ENCODE results near the gene C1QTNF6.

C1QTNF6 gene

GRCh38 chr22:37221424-37222333, 33.6 kb upstream of the C1QTNF6 start:
- no peak overlapping the region for H3K27ac ChIP-seq (ENCODE audit: low read depth, low read length)
- H3K4me1 ChIP-seq (ENCODE audit: control insufficient read depth, insufficient read depth, low read length) = 0 out of 2 replicates have a peak, but pooled peaks cover 3% of the 10 kb centered on the region

GRCh38 chr22:37220543-37220981, 32.5 kb upstream of the C1QTNF6 start:
- Histone ChIP-seq H3K9me3 (ENCODE audit: control insufficient read depth, insufficient read depth, low read depth, low read length) (0 out of 2 replicates have a peak, but pooled peaks cover 4% of the 10 kb centered on the region), H3K4me3 (ENCODE audit: low read depth, low read length) (no peak overlapping the region), H3K9ac (ENCODE audit: low read length) (no peak overlapping the region), H3K27me3 (ENCODE audit: control insufficient read depth, insufficient read depth, low read length) (peaks cover 5% of the 10 kb centered on the region; the same call in 1 of the 2 replicates), H3K4me1 (ENCODE audit: control insufficient read depth, insufficient read depth, low read length) (0 out of 2 replicates have a peak, but pooled peaks cover 3% of the 10 kb centered on the region), H3K27ac (ENCODE audit: low read depth, low read length) (no peak overlapping the region), H3K36me3 (ENCODE audit: control insufficient read depth, insufficient read depth, low read length) (no peaks in the 10 kb centered on the region)

More at GRCh38 chr22:37221424-37222333, 33.6 kb upstream of the C1QTNF6 start:
- no peaks in the 10 kb centered on the region for H3K36me3 ChIP-seq (ENCODE audit: control insufficient read depth, insufficient read depth, low read length)
- H3K9ac ChIP-seq (ENCODE audit: low read length) = no peak overlapping the region
- 0 out of 2 replicates have a peak, but pooled peaks cover 4% of the 10 kb centered on the region for H3K9me3 ChIP-seq (ENCODE audit: control insufficient read depth, insufficient read depth, low read depth, low read length)
- H3K4me3 ChIP-seq (ENCODE audit: low read depth, low read length) = no peak overlapping the region
- H3K27me3 ChIP-seq (ENCODE audit: control insufficient read depth, insufficient read depth, low read length) = peaks cover 5% of the 10 kb centered on the region; the same call in 1 of the 2 replicates

GRCh38 chr22:37219533-37219932, 31.5 kb upstream of the C1QTNF6 start:
- H3K9ac ChIP-seq (ENCODE audit: low read length) = no peak overlapping the region
- 0 out of 2 replicates have a peak, but pooled peaks cover 3% of the 10 kb centered on the region for H3K4me1 ChIP-seq (ENCODE audit: control insufficient read depth, insufficient read depth, low read length)
- H3K9me3 ChIP-seq (ENCODE audit: control insufficient read depth, insufficient read depth, low read depth, low read length) = 0 out of 2 replicates have a peak, but pooled peaks cover 4% of the 10 kb centered on the region
- H3K27ac ChIP-seq (ENCODE audit: low read depth, low read length) = no peak overlapping the region
- H3K36me3 ChIP-seq (ENCODE audit: control insufficient read depth, insufficient read depth, low read length) = no peaks in the 10 kb centered on the region
- H3K27me3 ChIP-seq (ENCODE audit: control insufficient read depth, insufficient read depth, low read length) = peaks cover 5% of the 10 kb centered on the region; the same call in 1 of the 2 replicates
- no peak overlapping the region for H3K4me3 ChIP-seq (ENCODE audit: low read depth, low read length)

GRCh38 chr22:37218771-37219411, 30.8 kb upstream of the C1QTNF6 start:
- Histone ChIP-seq H3K36me3 (ENCODE audit: control insufficient read depth, insufficient read depth, low read length) (no peaks in the 10 kb centered on the region), H3K27me3 (ENCODE audit: control insufficient read depth, insufficient read depth, low read length) (peaks cover 5% of the 10 kb centered on the region; the same call in 1 of the 2 replicates), H3K4me3 (ENCODE audit: low read depth, low read length) (no peak overlapping the region), H3K4me1 (ENCODE audit: control insufficient read depth, insufficient read depth, low read length) (0 out of 2 replicates have a peak, but pooled peaks cover 3% of the 10 kb centered on the region), H3K9ac (ENCODE audit: low read length) (no peak overlapping the region), H3K9me3 (ENCODE audit: control insufficient read depth, insufficient read depth, low read depth, low read length) (0 out of 2 replicates have a peak, but pooled peaks cover 4% of the 10 kb centered on the region), H3K27ac (ENCODE audit: low read depth, low read length) (no peak overlapping the region)

- Histone ChIP-seq H3K27ac (ENCODE audit: low read depth, low read length) (no peak overlapping the region), H3K9ac (ENCODE audit: low read length) (no peak overlapping the region), H3K4me3 (ENCODE audit: low read depth, low read length) (no peak overlapping the region), H3K9me3 (ENCODE audit: control insufficient read depth, insufficient read depth, low read depth, low read length) (0 out of 2 replicates have a peak, but pooled peaks cover 4% of the 10 kb centered on the region), H3K4me1 (ENCODE audit: control insufficient read depth, insufficient read depth, low read length) (0 out of 2 replicates have a peak, but pooled peaks cover 3% of the 10 kb centered on the region), H3K27me3 (ENCODE audit: control insufficient read depth, insufficient read depth, low read length) (peaks cover 5% of the 10 kb centered on the region; the same call in 1 of the 2 replicates), H3K36me3 (ENCODE audit: control insufficient read depth, insufficient read depth, low read length) (no peaks in the 10 kb centered on the region)
These were observed 30.3 kb upstream of the C1QTNF6 start for GRCh38 chr22:37218399-37218770.

- H3K36me3 ChIP-seq (ENCODE audit: control insufficient read depth, insufficient read depth, low read length) = no peaks in the 10 kb centered on the region
- H3K9me3 ChIP-seq (ENCODE audit: control insufficient read depth, insufficient read depth, low read depth, low read length) = no peaks in the 10 kb centered on the region
- no peak overlapping the region for H3K27ac ChIP-seq (ENCODE audit: low read depth, low read length)
- H3K4me3 ChIP-seq (ENCODE audit: low read depth, low read length) = no peak overlapping the region
- no peak overlapping the region for H3K9ac ChIP-seq (ENCODE audit: low read length)
- peaks cover 10% of the 10 kb centered on the region for H3K4me1 ChIP-seq (ENCODE audit: control insufficient read depth, insufficient read depth, low read length)
- peaks cover 5% of the 10 kb centered on the region; the same call in 1 of the 2 replicates for H3K27me3 ChIP-seq (ENCODE audit: control insufficient read depth, insufficient read depth, low read length)
These were observed 27.8 kb upstream of the C1QTNF6 start for GRCh38 chr22:37215890-37216289.

- H3K27me3 ChIP-seq (ENCODE audit: control insufficient read depth, insufficient read depth, low read length) = peaks cover 5% of the 10 kb centered on the region; the same call in 1 of the 2 replicates
- H3K36me3 ChIP-seq (ENCODE audit: control insufficient read depth, insufficient read depth, low read length) = no peaks in the 10 kb centered on the region
- peaks cover 8% of the 10 kb centered on the region for H3K4me1 ChIP-seq (ENCODE audit: control insufficient read depth, insufficient read depth, low read length)
- H3K4me3 ChIP-seq (ENCODE audit: low read depth, low read length) = no peak overlapping the region
- no peak overlapping the region for H3K27ac ChIP-seq (ENCODE audit: low read depth, low read length)
- no peak overlapping the region for H3K9ac ChIP-seq (ENCODE audit: low read length)
- no peaks in the 10 kb centered on the region for H3K9me3 ChIP-seq (ENCODE audit: control insufficient read depth, insufficient read depth, low read depth, low read length)
These were observed 26.6 kb upstream of the C1QTNF6 start for GRCh38 chr22:37214731-37215030.

GRCh38 chr22:37213941-37214730, 26.1 kb upstream of the C1QTNF6 start:
- Histone ChIP-seq H3K4me1 (ENCODE audit: control insufficient read depth, insufficient read depth, low read length) (peaks cover 8% of the 10 kb centered on the region), H3K9ac (ENCODE audit: low read length) (no peak overlapping the region), H3K9me3 (ENCODE audit: control insufficient read depth, insufficient read depth, low read depth, low read length) (no peaks in the 10 kb centered on the region), H3K27me3 (ENCODE audit: control insufficient read depth, insufficient read depth, low read length) (peaks cover 5% of the 10 kb centered on the region; the same call in 1 of the 2 replicates), H3K36me3 (ENCODE audit: control insufficient read depth, insufficient read depth, low read length) (no peaks in the 10 kb centered on the region), H3K4me3 (ENCODE audit: low read depth, low read length) (no peak overlapping the region), H3K27ac (ENCODE audit: low read depth, low read length) (no peak overlapping the region)

GRCh38 chr22:37213218-37213855, 25.3 kb upstream of the C1QTNF6 start:
- peaks cover 8% of the 10 kb centered on the region for H3K4me1 ChIP-seq (ENCODE audit: control insufficient read depth, insufficient read depth, low read length)
- H3K4me3 ChIP-seq (ENCODE audit: low read depth, low read length) = no peak overlapping the region
- no peaks in the 10 kb centered on the region for H3K36me3 ChIP-seq (ENCODE audit: control insufficient read depth, insufficient read depth, low read length)
- no peaks in the 10 kb centered on the region for H3K9me3 ChIP-seq (ENCODE audit: control insufficient read depth, insufficient read depth, low read depth, low read length)
- no peak overlapping the region for H3K27ac ChIP-seq (ENCODE audit: low read depth, low read length)
- no peaks in the 10 kb centered on the region for H3K27me3 ChIP-seq (ENCODE audit: control insufficient read depth, insufficient read depth, low read length)
- no peak overlapping the region for H3K9ac ChIP-seq (ENCODE audit: low read length)

Data from HUES6 (cell line).